CD4-positive, alpha-beta memory T cell (primary cell): ENCODE data around the gene KCNK3. TPM values are rescaled to one million over a fixed set of nuclear protein-coding genes. Genes with fewer than 3 reads are reported as not detected.

Source experiments
- CTCF ChIA-PET: fragments of 350-600 bp; sonication (Branson Sonifier 250); formaldehyde crosslinking; loops from one replicate; lab custom pipeline; 2021; ENCODE audit warnings: inconsistent platforms; ENCODE audit not compliant: partially characterized antibody; lab: Charles Lee
- POLR2A ChIA-PET: fragments of 350-600 bp; sonication (Branson Sonifier 250); formaldehyde crosslinking; loops from one replicate; lab custom pipeline; 2021; ENCODE audit not compliant: partially characterized antibody; lab: Charles Lee
- DNase-seq, 5 donors: peaks; one replicate each; pipeline versions ENCODE4 v3.0.0 to v3.0.0-alpha.2; 2020 to 2022; ENCODE audit warnings: mixed read lengths in 1 of 5
- H3K27ac ChIP-seq: one replicate; pipeline ENCODE4 v1.7.0; 2013; ENCODE audit warnings: low read depth, low read length
- H3K27me3 ChIP-seq: 2 replicates; pipeline ENCODE4 v1.7.0; 2013; ENCODE audit warnings: mild to moderate bottlenecking, low read length, moderate library complexity; ENCODE audit not compliant: insufficient read depth
- H3K36me3 ChIP-seq: 2 replicates; pipeline ENCODE4 v1.7.0; 2013; ENCODE audit warnings: mild to moderate bottlenecking, low read length, moderate library complexity; ENCODE audit not compliant: insufficient read depth
- H3K4me1 ChIP-seq: 2 replicates; pipeline ENCODE4 v1.7.0; 2013; ENCODE audit warnings: mild to moderate bottlenecking, low read length, moderate library complexity; ENCODE audit not compliant: insufficient read depth
- H3K4me3 ChIP-seq, 2 donors: one replicate each; pipeline ENCODE4 v1.7.0; 2013; ENCODE audit warnings: low read length in 2 of 2, mild to moderate bottlenecking in 1 of 2
- H3K9me3 ChIP-seq, 2 donors: one replicate each; pipeline ENCODE4 v1.7.0; 2013; ENCODE audit warnings: low read length in 2 of 2, control low read depth in 1 of 2; ENCODE audit not compliant: control insufficient read depth in 1 of 2
- H3K27ac Mint-ChIP-seq, 7 donors: one replicate each; pipeline ENCODE4 v1.8.0; 2020 to 2021; ENCODE audit warnings: mixed read lengths in 7 of 7, mild to moderate bottlenecking in 6 of 7, inconsistent platforms in 3 of 7, moderate library complexity in 3 of 7
- H3K27me3 Mint-ChIP-seq, 2 donors: one replicate each; pipeline ENCODE4 v1.8.0; 2020 to 2021; ENCODE audit warnings: mixed read lengths in 2 of 2
- H3K36me3 Mint-ChIP-seq, 2 donors: one replicate each; pipeline ENCODE4 v1.8.0; 2020 to 2021; ENCODE audit warnings: mixed read lengths in 2 of 2, inconsistent platforms in 1 of 2, mild to moderate bottlenecking in 1 of 2
- H3K4me1 Mint-ChIP-seq, 4 donors: one replicate each; pipeline ENCODE4 v1.8.0; 2020 to 2021; ENCODE audit warnings: mixed read lengths in 4 of 4, mild to moderate bottlenecking in 1 of 4
- H3K4me3 Mint-ChIP-seq, 8 donors: one replicate each; pipeline ENCODE4 v1.8.0; 2020 to 2021; ENCODE audit warnings: mixed read lengths in 8 of 8, mild to moderate bottlenecking in 7 of 8, moderate library complexity in 6 of 8, inconsistent platforms in 3 of 8
- H3K9me3 Mint-ChIP-seq, 8 donors: one replicate each; pipeline ENCODE4 v1.8.0; 2020 to 2021; ENCODE audit warnings: mixed read lengths in 8 of 8, mild to moderate bottlenecking in 5 of 8, inconsistent platforms in 3 of 8, moderate library complexity in 1 of 8
- intact Hi-C: fragments of 100-400 bp; cut with micrococcal nuclease; formaldehyde crosslinking; loops from one replicate; pipeline ENCODE4 v1.15.1; 2023
- polyA plus RNA-seq, 2 donors: library from polyadenylated mRNA; unstranded; fragments of 300-500 nt; fragmentation: Illumina TruSeq; gene quantifications; one replicate each; pipeline ENCODE4 v1.2.3, GENCODE V29; 2021
- total RNA-seq, 2 experiments: library from RNA; stranded (reverse); gene quantifications; one replicate each; pipeline ENCODE4 v1.2.3, GENCODE V29; 2021

Gene KCNK3
- total and polyA plus RNA-seq, 4 experiments from 2014 or later = not detected

DNA sequence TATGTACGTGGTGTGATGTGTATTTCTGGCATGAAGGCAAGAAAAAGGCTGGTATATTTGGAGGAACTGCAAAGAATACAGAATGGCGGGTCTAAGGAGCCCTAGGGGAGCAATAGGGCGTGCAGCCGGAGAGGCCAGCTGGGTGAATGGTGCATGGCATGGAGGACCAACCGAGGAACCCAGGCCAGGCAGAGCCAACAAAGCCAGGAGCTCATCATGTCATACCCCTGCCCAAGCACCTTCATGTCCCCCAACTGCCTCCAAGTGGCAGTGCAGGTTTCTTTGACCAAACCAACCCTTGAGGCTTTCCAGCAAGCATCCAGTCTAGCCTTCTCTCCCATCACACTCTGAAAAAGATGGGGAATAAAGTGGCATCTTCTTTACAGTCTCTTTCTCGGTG lies 8.9 kb upstream of the KCNK3 start:
- no peak for DNase-seq
- Histone ChIP-seq H3K9me3 (no peaks in the 10 kb centered on the region), H3K27ac (no peak overlapping the region), H3K4me1 (no peaks in the 10 kb centered on the region), H3K27me3 (peaks cover 9% of the 10 kb centered on the region), H3K36me3 (no peaks in the 10 kb centered on the region), H3K4me3 (no peak overlapping the region)
- CTCF ChIA-PET = no interaction called here
- no peaks in the 10 kb centered on the region for H3K4me1 Mint-ChIP-seq
- intact Hi-C loops = no loop called here
- H3K4me3 Mint-ChIP-seq = no peak overlapping the region
- H3K9me3 Mint-ChIP-seq = no peaks in the 10 kb centered on the region
- no peak overlapping the region for H3K27ac Mint-ChIP-seq
- H3K36me3 Mint-ChIP-seq = no peaks in the 10 kb centered on the region
- H3K27me3 Mint-ChIP-seq = peaks cover 22 to 31% of the 10 kb centered on the region in 2 donors
- POLR2A ChIA-PET = interaction anchor here (0.7 kb wide), 1 partner anchor 145 kb away, joined by 3 read pairs; no protein-coding TSS in a partner anchor

DNA sequence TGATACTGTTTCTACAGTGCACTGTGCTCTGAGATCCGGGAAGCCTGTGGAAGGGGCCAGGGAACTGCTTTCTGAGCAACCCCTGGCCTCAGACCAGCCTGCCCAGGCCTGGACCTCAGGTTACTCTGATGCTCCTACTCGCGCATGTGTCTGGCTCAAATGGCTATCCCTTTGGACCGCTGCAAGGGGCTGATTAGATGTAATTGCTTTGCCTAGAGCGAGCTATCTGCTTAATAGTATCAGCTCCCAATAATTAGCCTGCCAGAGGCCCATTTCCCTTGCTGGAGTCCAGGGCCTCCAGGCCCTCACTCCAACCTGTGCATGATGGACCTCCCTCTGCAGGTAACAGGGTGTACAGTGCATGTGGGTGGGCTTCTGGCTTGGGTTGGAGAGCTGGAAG lies 7.2 kb upstream of the KCNK3 start:
- POLR2A ChIA-PET = no interaction called here

DNA sequence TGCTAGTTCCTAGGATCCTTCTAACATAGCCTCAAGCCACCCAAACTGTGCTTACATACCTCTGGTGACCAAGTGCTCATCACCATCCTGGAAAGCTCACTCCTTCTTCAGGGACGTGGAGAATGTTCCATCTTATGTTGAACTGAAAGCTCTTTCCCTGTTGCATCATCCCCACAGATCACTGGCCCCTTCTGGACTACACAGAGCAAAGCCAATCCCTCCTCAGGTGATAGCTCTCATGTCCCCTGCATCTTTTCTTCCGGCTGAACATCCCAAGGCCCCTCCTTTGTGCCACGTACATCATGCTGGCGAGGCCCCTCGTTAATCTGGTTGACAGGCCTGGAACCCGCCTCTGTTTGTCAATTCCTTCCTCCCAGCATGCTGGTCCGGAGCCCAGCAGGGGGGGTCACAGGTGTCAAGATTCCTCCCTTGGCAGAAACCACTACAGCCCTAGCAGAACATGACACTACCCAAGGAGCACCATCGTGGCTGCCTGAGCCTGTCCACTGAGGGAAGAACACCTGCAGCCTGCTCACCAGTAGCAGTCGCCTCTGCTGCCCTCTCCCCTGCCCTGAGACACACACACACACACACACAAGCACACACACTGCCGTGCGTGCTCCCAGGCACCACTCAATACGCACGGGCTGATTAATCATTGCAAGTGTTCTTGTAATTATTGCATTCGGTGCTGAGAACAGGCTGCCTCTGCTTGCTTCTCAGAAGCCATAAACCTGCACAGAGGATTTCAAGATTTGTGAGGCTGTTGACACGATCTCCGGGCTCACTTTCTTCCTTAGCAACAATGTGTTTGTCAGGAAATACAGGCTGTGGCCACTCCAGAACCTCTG lies 6.3 kb upstream of the KCNK3 start:
- CTCF ChIA-PET = no interaction called here
- POLR2A ChIA-PET = no interaction called here
- no peaks in the 10 kb centered on the region for H3K9me3 ChIP-seq
- H3K4me3 ChIP-seq = no peak overlapping the region
- Mint-ChIP-seq H3K27me3 (peaks cover 26 to 41% of the 10 kb centered on the region in 2 donors), H3K9me3 (no peaks in the 10 kb centered on the region), H3K27ac (no peak overlapping the region), H3K4me3 (no peak overlapping the region), H3K36me3 (no peaks in the 10 kb centered on the region), H3K4me1 (no peaks in the 10 kb centered on the region)
- intact Hi-C loops = no loop called here
- DNase-seq = no peak
- H3K27ac ChIP-seq = no peak overlapping the region
- no peaks in the 10 kb centered on the region for H3K4me1 ChIP-seq
- peaks cover 9% of the 10 kb centered on the region for H3K27me3 ChIP-seq
- no peaks in the 10 kb centered on the region for H3K36me3 ChIP-seq

More for the DNA sequence above, 7.2 kb upstream of the KCNK3 start:
- Mint-ChIP-seq H3K36me3 (no peaks in the 10 kb centered on the region), H3K4me1 (no peaks in the 10 kb centered on the region), H3K27me3 (peaks cover 23 to 36% of the 10 kb centered on the region in 2 donors), H3K4me3 (no peak overlapping the region), H3K9me3 (no peaks in the 10 kb centered on the region), H3K27ac (no peak overlapping the region)
- no peaks in the 10 kb centered on the region for H3K4me1 ChIP-seq
- DNase-seq = no peak
- intact Hi-C loops = no loop called here
- peaks cover 9% of the 10 kb centered on the region for H3K27me3 ChIP-seq
- no peak overlapping the region for H3K27ac ChIP-seq
- no peaks in the 10 kb centered on the region for H3K9me3 ChIP-seq
- no peak overlapping the region for H3K4me3 ChIP-seq
- no peaks in the 10 kb centered on the region for H3K36me3 ChIP-seq
- CTCF ChIA-PET = no interaction called here

DNA sequence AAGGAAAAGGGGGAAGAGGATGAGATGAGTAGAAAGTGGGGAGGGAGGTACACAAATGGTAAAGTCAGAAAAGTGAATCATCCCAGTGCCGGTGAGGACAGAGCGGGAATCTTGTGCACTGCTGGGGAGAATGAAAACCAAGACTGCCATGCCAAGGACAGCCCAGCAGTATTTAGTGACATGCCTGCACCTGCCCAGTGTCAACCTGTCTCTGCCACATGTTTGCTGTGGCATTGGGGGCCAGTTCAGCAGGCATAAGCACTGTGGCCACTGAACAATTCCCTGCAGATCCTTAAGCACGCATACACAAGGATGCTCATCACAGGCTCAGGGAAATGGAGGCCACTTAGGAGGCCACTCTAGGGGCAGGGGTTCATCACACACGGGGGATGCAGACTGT lies 5.2 kb upstream of the KCNK3 start:
- H3K9me3 Mint-ChIP-seq = peaks cover 0 to 2% (median 0%) of the 10 kb centered on the region in 8 donors
- Histone ChIP-seq H3K36me3 (no peaks in the 10 kb centered on the region), H3K4me1 (no peaks in the 10 kb centered on the region), H3K9me3 (no peaks in the 10 kb centered on the region), H3K27me3 (peaks cover 9% of the 10 kb centered on the region), H3K27ac (no peak overlapping the region), H3K4me3 (no peak overlapping the region)
- peaks cover 0 to 3% of the 10 kb centered on the region in 2 donors for H3K36me3 Mint-ChIP-seq
- peaks cover 30 to 43% of the 10 kb centered on the region in 2 donors for H3K27me3 Mint-ChIP-seq
- POLR2A ChIA-PET = no interaction called here
- intact Hi-C loops = no loop called here
- peaks cover 0 to 3% (median 2%) of the 10 kb centered on the region in 4 donors for H3K4me1 Mint-ChIP-seq
- DNase-seq = no peak
- CTCF ChIA-PET = no interaction called here
- H3K27ac Mint-ChIP-seq = no peak overlapping the region
- no peak overlapping the region for H3K4me3 Mint-ChIP-seq

DNA sequence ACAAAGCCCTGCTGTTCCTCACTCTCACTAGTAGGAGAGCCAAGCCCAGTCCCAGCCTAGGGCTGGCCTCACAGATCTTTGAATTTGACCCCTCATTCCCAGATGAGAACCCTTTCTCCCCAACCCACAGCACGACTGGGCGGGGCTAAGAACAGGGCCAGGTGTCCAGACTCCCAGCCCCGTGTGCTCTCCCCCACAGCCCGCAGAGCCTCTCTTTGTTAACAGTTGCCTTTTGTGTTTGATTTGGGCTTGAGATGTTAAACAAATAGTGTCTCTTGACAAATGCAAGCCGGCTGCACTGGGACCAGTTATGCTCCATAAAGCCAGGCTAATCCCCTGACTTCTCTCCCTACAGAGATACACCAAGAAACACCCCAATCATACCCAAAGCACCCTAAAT lies 4.7 kb upstream of the KCNK3 start:
- H3K36me3 ChIP-seq = no peaks in the 10 kb centered on the region
- H3K9me3 ChIP-seq = no peaks in the 10 kb centered on the region
- H3K27ac ChIP-seq = no peak overlapping the region
- peaks cover 29 to 39% of the 10 kb centered on the region in 2 donors for H3K27me3 Mint-ChIP-seq
- ChIA-PET POLR2A (no interaction called here), CTCF (no interaction called here)
- no peak for DNase-seq
- no peak overlapping the region for H3K4me3 ChIP-seq
- H3K9me3 Mint-ChIP-seq = peaks cover 0 to 2% (median 0%) of the 10 kb centered on the region in 8 donors
- no peak overlapping the region for H3K4me3 Mint-ChIP-seq
- H3K4me1 Mint-ChIP-seq = peaks cover 0 to 4% (median 2%) of the 10 kb centered on the region in 4 donors
- peaks cover 0 to 3% of the 10 kb centered on the region in 2 donors for H3K36me3 Mint-ChIP-seq
- no peaks in the 10 kb centered on the region for H3K4me1 ChIP-seq
- peaks cover 9% of the 10 kb centered on the region for H3K27me3 ChIP-seq
- H3K27ac Mint-ChIP-seq = no peak overlapping the region
- intact Hi-C loops = no loop called here

DNA sequence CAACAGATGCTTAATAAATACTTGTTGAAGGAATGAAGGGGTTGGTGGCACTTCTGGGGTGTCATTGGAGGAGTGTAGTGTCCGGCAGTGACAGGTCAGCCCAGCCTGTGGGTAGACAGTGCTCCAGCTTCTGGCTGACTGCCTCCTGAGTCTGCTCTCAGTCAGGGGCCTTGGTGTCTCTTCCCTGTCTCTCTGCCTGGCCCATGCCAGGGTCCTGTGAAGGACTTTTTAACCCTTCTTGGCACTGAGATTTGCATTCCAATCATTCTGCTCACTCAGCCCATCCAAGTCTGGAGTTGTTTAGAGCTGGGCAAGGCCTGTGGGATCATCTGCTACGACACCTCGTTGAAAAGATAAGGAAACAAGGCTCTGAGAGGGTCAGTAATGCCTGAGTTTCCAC lies 1.4 kb upstream of the KCNK3 start:
- intact Hi-C loops = no loop called here
- H3K27me3 Mint-ChIP-seq = peaks cover 46 to 56% of the 10 kb centered on the region in 2 donors
- no peak overlapping the region for H3K4me3 ChIP-seq
- no peak overlapping the region for H3K27ac ChIP-seq
- H3K36me3 ChIP-seq = no peaks in the 10 kb centered on the region
- H3K27ac Mint-ChIP-seq = no peak overlapping the region
- peaks cover 5 to 10% (median 6%) of the 10 kb centered on the region in 4 donors for H3K4me1 Mint-ChIP-seq
- CTCF ChIA-PET = no interaction called here
- POLR2A ChIA-PET = no interaction called here
- H3K9me3 ChIP-seq = no peaks in the 10 kb centered on the region
- DNase-seq = no peak
- peaks cover 13% of the 10 kb centered on the region for H3K27me3 ChIP-seq
- H3K4me1 ChIP-seq = no peaks in the 10 kb centered on the region
- peaks cover 0 to 6% of the 10 kb centered on the region in 2 donors for H3K36me3 Mint-ChIP-seq
- peak overlapping the region in 1 of 8 donors; percentile 25 for H3K4me3 Mint-ChIP-seq
- peaks cover 0 to 3% (median 0%) of the 10 kb centered on the region in 8 donors for H3K9me3 Mint-ChIP-seq

DNA sequence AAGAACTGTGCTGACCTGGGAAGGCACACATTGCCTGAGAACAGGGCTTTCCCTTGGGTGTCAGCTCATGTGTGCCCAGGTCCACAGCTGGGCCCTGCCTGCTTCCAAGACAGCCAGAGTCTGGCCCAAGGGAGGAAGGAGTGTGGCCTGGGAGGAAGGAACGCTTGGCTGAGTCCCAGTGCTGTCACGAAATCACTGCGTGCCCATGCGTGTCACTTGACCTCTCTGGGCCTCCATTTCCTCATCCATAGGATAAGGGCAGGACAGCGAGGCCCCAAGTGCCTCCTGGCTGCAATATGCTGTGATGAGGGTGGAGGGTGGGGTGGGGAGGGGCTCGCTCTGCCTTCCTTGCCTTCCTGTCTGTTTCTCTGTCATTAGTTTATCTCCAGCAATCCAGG lies 642 bp upstream of the KCNK3 start:
- Histone ChIP-seq H3K27me3 (peaks cover 13% of the 10 kb centered on the region), H3K4me1 (no peaks in the 10 kb centered on the region), H3K9me3 (no peaks in the 10 kb centered on the region), H3K4me3 (no peak overlapping the region), H3K27ac (no peak overlapping the region), H3K36me3 (no peaks in the 10 kb centered on the region)
- DNase-seq = no peak
- ChIA-PET CTCF (no interaction called here), POLR2A (no interaction called here)
- Mint-ChIP-seq H3K9me3 (peaks cover 0 to 3% (median 0%) of the 10 kb centered on the region in 8 donors), H3K4me3 (peak overlapping the region in 5 of 8 donors; percentile 40 to 73 (median 68)), H3K4me1 (peaks cover 5 to 10% (median 6%) of the 10 kb centered on the region in 4 donors), H3K27me3 (peaks cover 48 to 55% of the 10 kb centered on the region in 2 donors), H3K27ac (no peak overlapping the region), H3K36me3 (peaks cover 0 to 6% of the 10 kb centered on the region in 2 donors)
- intact Hi-C loops = no loop called here
